BLaER1 (cell line): ENCODE data around the gene MEGF11.
"Not testable (repeated sequence)": the region's sequence is repeated elsewhere in the genome, so short reads cannot be mapped to it uniquely, and the experiment has no call there.

Experiments
- H3K27ac ChIP-seq: shearing (Covaris generic); formaldehyde crosslinking; 2 replicates; pipeline ENCODE4 v1.8.1; 2022
- H3K27me3 ChIP-seq: shearing (Covaris generic); formaldehyde crosslinking; 2 replicates; pipeline ENCODE4 v1.8.1; 2022
- H3K36me3 ChIP-seq: shearing (Covaris generic); formaldehyde crosslinking; 2 replicates; pipeline ENCODE4 v1.8.1; 2022
- H3K4me1 ChIP-seq: shearing (Covaris generic); formaldehyde crosslinking; 2 replicates; pipeline ENCODE4 v1.8.1; 2022
- H3K4me2 ChIP-seq: shearing (Covaris generic); formaldehyde crosslinking; 2 replicates; pipeline ENCODE4 v1.8.1; 2022
- H3K4me3 ChIP-seq: shearing (Covaris generic); formaldehyde crosslinking; 2 replicates; pipeline ENCODE4 v1.8.1; 2022
- H3K9ac ChIP-seq: shearing (Covaris generic); formaldehyde crosslinking; 2 replicates; pipeline ENCODE4 v1.8.1; 2022
- H3K9me3 ChIP-seq: shearing (Covaris generic); formaldehyde crosslinking; 2 replicates; pipeline ENCODE4 v1.8.1; 2022
- H4K20me1 ChIP-seq: shearing (Covaris generic); formaldehyde crosslinking; 2 replicates; pipeline ENCODE4 v1.8.1; 2022
- Cebpa-rat ChIP-seq: shearing (Covaris generic); IDR thresholded peaks from 2 replicates; pipeline ENCODE4 v1.8.1; 2022

The MEGF11 gene

DNA sequence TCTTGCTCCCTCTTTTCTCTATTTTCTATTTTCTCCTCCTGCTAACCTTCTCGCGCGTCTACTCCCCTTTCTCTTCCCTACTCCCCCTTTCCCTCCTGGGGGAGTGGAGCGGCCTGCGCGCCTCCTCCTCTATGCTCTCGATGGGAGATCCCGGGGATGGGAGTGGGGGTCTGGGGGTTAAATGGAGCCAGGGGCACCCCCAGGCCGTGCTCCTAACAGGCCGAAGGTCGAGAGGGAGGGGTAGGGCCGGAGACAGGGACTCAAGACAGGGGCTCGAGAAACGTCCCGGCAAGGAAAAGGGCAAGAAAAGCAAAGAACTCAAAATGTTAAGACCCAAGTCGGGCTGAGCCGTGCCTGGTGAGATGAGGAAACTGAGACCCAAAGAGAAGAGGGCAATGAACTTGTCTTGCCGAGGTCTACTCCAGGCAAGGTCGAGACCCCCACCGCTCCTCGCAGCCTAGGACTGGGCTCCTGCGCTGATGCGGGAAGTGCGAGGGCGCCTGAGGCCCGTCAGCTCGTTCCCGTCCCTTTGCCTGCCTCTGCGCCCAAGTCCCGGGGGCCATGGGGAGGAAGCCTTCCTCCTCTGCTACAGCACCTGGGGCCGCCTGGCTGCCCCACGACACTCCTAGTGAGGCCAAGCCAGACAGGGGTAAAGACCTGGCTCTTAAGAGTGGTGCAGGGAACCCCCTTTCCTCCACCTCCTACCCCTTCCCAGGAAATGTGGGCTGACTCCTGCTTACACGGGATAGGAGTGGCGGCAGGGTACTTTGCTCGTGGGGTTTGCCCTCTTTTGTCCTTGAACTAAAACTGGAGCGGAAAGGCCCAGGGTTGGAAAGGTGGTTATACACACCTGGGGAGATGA, 770 bp upstream of the MEGF11 start:
- H3K27me3 ChIP-seq, result peaks cover 79% of the 10 kb centered on the region
- TF ChIP-seq Cebpa-rat, result no peak
- H3K9ac ChIP-seq, result no peak overlapping the region
- H4K20me1 ChIP-seq, result peaks cover 35% of the 10 kb centered on the region
- no peak overlapping the region for H3K27ac ChIP-seq
- no peaks in the 10 kb centered on the region for H3K9me3 ChIP-seq
- peak overlapping the region; percentile 98 for H3K4me2 ChIP-seq
- H3K4me1 ChIP-seq, result peaks cover 22% of the 10 kb centered on the region
- peak overlapping the region; percentile 70 for H3K4me3 ChIP-seq
- no peaks in the 10 kb centered on the region for H3K36me3 ChIP-seq

DNA sequence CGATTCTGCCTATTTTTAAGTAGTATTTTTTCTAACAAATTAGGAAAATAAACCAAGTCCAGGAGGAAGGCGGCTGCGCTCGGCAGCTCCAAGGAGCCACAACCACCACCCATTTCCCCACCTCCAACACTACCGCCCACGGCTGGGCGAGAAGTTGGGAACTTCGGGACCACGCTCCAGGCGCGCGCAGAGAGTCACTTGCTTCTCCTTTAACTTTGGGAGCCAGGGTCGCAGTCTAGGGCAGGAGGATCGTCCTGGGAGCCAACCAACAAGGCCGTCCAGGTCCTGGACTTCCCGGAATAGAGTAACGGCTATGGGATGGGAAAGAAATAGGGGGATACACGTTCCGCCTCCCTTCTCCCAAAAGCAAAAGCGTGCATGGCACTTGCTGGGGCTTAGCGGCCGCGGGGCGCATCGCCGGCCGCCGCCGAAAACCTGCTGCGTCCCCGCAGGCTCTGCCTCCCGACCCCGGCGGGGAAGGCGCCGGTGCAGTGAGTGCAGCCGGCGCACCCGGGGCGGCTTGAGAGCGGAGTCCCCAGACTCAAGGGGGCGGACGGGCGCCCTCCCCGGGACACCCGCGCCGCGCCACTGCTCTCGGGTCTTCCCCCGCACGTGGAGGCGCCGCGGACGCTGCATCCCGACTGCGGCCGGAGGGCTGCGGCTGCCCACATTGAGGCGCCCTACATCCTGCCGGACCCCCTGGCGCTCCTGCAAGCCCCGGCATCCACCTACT, 699 bp downstream of the MEGF11 start:
- Histone ChIP-seq H4K20me1 (peaks cover 35% of the 10 kb centered on the region), H3K27me3 (peaks cover 79% of the 10 kb centered on the region), H3K4me1 (peaks cover 22% of the 10 kb centered on the region), H3K4me3 (peak overlapping the region; percentile 70), H3K36me3 (no peaks in the 10 kb centered on the region), H3K27ac (no peak overlapping the region), H3K9ac (peak overlapping the region; percentile 28; the same call in 1 of the 2 replicates), H3K4me2 (peak overlapping the region; percentile 98), H3K9me3 (no peaks in the 10 kb centered on the region)
- no peak for TF ChIP-seq Cebpa-rat

- peaks cover 35% of the 10 kb centered on the region for H4K20me1 ChIP-seq
- no peaks in the 10 kb centered on the region for H3K9me3 ChIP-seq
- no peak overlapping the region for H3K27ac ChIP-seq
- no peaks in the 10 kb centered on the region for H3K36me3 ChIP-seq
- peak overlapping the region; percentile 98 for H3K4me2 ChIP-seq
- TF ChIP-seq Cebpa-rat, result no peak
- H3K9ac ChIP-seq, result peak overlapping the region; percentile 23; the same call in 1 of the 2 replicates
- peaks cover 74% of the 10 kb centered on the region for H3K27me3 ChIP-seq
- H3K4me1 ChIP-seq, result peaks cover 22% of the 10 kb centered on the region
- peak overlapping the region; percentile 70 for H3K4me3 ChIP-seq
These were observed 1.5 kb downstream of the MEGF11 start for GRCh38 chr15:66251790-66252684.

DNA sequence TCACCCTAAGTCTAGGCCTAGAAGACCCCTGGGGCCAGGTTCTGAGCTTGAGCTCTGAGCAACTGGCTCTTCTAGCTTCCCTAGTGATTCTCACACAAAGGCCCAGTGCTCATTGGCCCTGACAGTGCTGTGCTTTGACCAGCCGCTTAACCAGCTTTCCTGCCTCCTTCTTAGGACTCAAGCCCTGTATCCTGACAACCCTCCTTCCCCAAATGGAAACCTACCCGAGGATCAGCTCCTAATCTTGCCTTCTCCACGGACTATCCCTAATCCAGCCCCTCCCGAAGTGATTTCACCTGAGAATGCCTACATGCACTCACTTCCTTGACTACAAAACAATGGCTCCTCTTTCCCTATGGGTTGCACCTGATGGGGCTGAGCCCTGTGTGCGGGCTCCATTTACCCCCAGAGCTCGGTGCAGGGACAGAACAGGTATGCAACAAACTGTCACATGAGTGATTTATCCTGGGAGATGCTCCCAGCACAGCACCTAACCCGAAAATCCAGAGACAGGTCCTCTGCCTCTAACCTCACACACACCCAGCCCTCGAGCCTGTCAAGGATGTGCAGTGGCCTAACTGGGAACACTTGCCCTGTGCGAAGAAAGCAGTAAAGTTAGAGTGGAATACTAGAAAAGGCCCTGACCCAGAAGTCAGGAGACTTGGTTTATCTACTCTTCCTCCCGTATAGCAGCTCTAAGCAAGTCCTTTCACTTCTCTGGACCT, 2.3 kb downstream of the MEGF11 start:
- H3K9ac ChIP-seq, result no peak overlapping the region
- peaks cover 66% of the 10 kb centered on the region for H3K27me3 ChIP-seq
- H4K20me1 ChIP-seq, result peaks cover 35% of the 10 kb centered on the region
- no peak overlapping the region for H3K27ac ChIP-seq
- no peaks in the 10 kb centered on the region for H3K9me3 ChIP-seq
- no peak overlapping the region for H3K4me2 ChIP-seq
- H3K4me1 ChIP-seq, result peaks cover 22% of the 10 kb centered on the region
- no peaks in the 10 kb centered on the region for H3K36me3 ChIP-seq
- no peak for TF ChIP-seq Cebpa-rat
- no peak overlapping the region for H3K4me3 ChIP-seq

- no peak overlapping the region for H3K4me2 ChIP-seq
- no peak for TF ChIP-seq Cebpa-rat
- H3K27me3 ChIP-seq, result peaks cover 50% of the 10 kb centered on the region
- no peaks in the 10 kb centered on the region for H3K36me3 ChIP-seq
- no peak overlapping the region for H3K27ac ChIP-seq
- H4K20me1 ChIP-seq, result peaks cover 24% of the 10 kb centered on the region
- no peak overlapping the region for H3K9ac ChIP-seq
- no peak overlapping the region for H3K4me3 ChIP-seq
- peaks cover 22% of the 10 kb centered on the region for H3K4me1 ChIP-seq
- no peaks in the 10 kb centered on the region for H3K9me3 ChIP-seq
These were observed 3.9 kb downstream of the MEGF11 start for GRCh38 chr15:66249605-66250174.

DNA sequence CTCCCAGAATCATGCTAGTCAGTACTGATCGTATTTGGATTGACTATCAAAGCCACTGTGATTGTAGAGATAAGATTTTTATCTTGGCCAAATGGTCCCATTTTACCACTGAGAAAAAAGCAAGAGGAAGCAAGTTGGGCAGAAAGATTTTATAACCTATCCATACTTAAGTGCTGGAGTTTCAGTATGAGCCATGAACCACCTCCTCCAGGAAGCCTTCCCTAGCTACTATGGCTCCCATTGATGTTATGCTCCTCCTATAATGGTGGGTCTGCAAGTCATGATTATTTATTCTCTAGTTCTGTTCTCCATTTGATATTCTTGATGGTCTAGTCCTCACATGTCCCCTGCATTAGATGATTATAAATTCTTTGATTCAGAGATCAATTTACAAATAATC, 6.6 kb downstream of the MEGF11 start:
- peaks cover 23% of the 10 kb centered on the region for H3K27me3 ChIP-seq

GRCh38 chr15:66245832-66246231, 7.7 kb downstream of the MEGF11 start:
- H3K27me3 ChIP-seq, result peaks cover 12% of the 10 kb centered on the region
- not testable (repeated sequence) for H3K4me1 ChIP-seq

More for the DNA sequence above, 6.6 kb downstream of the MEGF11 start:
- Histone ChIP-seq H3K36me3 (no peaks in the 10 kb centered on the region), H3K4me3 (no peak overlapping the region), H3K27ac (no peak overlapping the region), H3K4me2 (no peak overlapping the region), H3K9ac (no peak overlapping the region), H4K20me1 (no peaks in the 10 kb centered on the region), H3K9me3 (no peaks in the 10 kb centered on the region), H3K4me1 (no peaks in the 10 kb centered on the region)
- TF ChIP-seq Cebpa-rat, result no peak

GRCh38 chr15:66241908-66242285, 11.7 kb downstream of the MEGF11 start:
- no peaks in the 10 kb centered on the region for H3K36me3 ChIP-seq
- H3K9me3 ChIP-seq, result no peaks in the 10 kb centered on the region
- no peaks in the 10 kb centered on the region for H3K4me1 ChIP-seq
- no peak for TF ChIP-seq Cebpa-rat
- H3K4me2 ChIP-seq, result no peak overlapping the region
- H3K9ac ChIP-seq, result no peak overlapping the region
- no peak overlapping the region for H3K27ac ChIP-seq
- no peaks in the 10 kb centered on the region for H3K27me3 ChIP-seq
- H3K4me3 ChIP-seq, result no peak overlapping the region
- no peaks in the 10 kb centered on the region for H4K20me1 ChIP-seq

More at GRCh38 chr15:66245832-66246231, 7.7 kb downstream of the MEGF11 start:
- H3K36me3 ChIP-seq, H3K9me3 ChIP-seq, H3K4me3 ChIP-seq, H3K4me2 ChIP-seq, H3K9ac ChIP-seq, H4K20me1 ChIP-seq, H3K27ac ChIP-seq: not testable (repeated sequence)
